HEK293 (cell line): ENCODE results near the gene ADAMTS9.

Experiments used
- CTCF ChIA-PET: fragments of 350-600 bp; formaldehyde crosslinking; extraction: SDS; loops from one replicate; lab custom pipeline; 2021; ENCODE audit warnings: antibody characterized with exemption; lab: Yijun Ruan, JAX
- POLR2A ChIA-PET: fragments of 300-600 bp; formaldehyde crosslinking; extraction: SDS; loops from one replicate; lab custom pipeline; 2020; ENCODE audit warnings: antibody characterized with exemption, inconsistent platforms; lab: Yijun Ruan, JAX
- H3K27ac ChIP-seq: fragments of 200-500 bp; sonication (Bioruptor generic); 2 replicates; pipeline ENCODE4 v1.5.1; 2014; ENCODE audit warnings: low read depth, low read length, control low read depth, inconsistent platforms; ENCODE audit errors: extremely low read depth
- H3K36me3 ChIP-seq, 2 experiments: fragments of 200-500 bp in 1 of 2; sonication (Bioruptor generic) in 1 of 2; 1 replicate in 1 of 2; 2 replicates in 1 of 2; pipeline ENCODE4 v1.5.1; 2014 to 2017; ENCODE audit warnings: inconsistent platforms in 2 of 2, low read length in 2 of 2; ENCODE audit not compliant: control insufficient read depth in 2 of 2, insufficient read depth in 1 of 2
- H3K4me1 ChIP-seq: fragments of 200-500 bp; sonication (Bioruptor generic); 2 replicates; pipeline ENCODE4 v1.5.1; 2014; ENCODE audit warnings: mild to moderate bottlenecking, low read length, inconsistent platforms; ENCODE audit not compliant: control insufficient read depth, insufficient read depth
- H3K4me3 ChIP-seq: 2 replicates; pipeline ENCODE4 v1.5.1; 2011; ENCODE audit warnings: low read depth, mild to moderate bottlenecking, control low read depth, low read length, moderate library complexity
- H3K9me3 ChIP-seq: fragments of 200-500 bp; sonication (Bioruptor generic); 2 replicates; pipeline ENCODE4 v1.5.1; 2014; ENCODE audit warnings: low read depth, low read length, inconsistent platforms; ENCODE audit not compliant: control insufficient read depth, insufficient read depth
- BCL11B ChIP-seq: fragments of 450-650 bp; formaldehyde crosslinking; IDR thresholded peaks from 2 replicates; pipeline ENCODE4 v1.5.1; 2016; ENCODE audit warnings: low read depth, missing biosample characterization, missing genetic modification characterization
- OSR2 ChIP-seq: fragments of 450-650 bp; formaldehyde crosslinking; IDR thresholded peaks from 2 replicates; pipeline ENCODE4 v1.5.1; 2016; ENCODE audit warnings: missing biosample characterization, missing genetic modification characterization
- OVOL3 ChIP-seq: fragments of 450-650 bp; formaldehyde crosslinking; IDR thresholded peaks from 2 replicates; pipeline ENCODE4 v1.5.1; 2016; ENCODE audit warnings: missing biosample characterization, missing genetic modification characterization
- PRDM1 ChIP-seq: fragments of 450-650 bp; formaldehyde crosslinking; IDR thresholded peaks from 2 replicates; pipeline ENCODE4; 2016; ENCODE audit warnings: missing biosample characterization, missing genetic modification characterization
- SP2 ChIP-seq: fragments of 450-650 bp; formaldehyde crosslinking; IDR thresholded peaks from 2 replicates; pipeline ENCODE4 v1.5.1; 2016; ENCODE audit warnings: missing biosample characterization, missing genetic modification characterization
- TCF7L2 ChIP-seq: IDR thresholded peaks from 2 replicates; pipeline ENCODE4 v1.6.1; 2011; ENCODE audit warnings: low read depth, mild to moderate bottlenecking, inconsistent platforms, low read length, moderate library complexity, borderline replicate concordance
- ZBTB20 ChIP-seq: fragments of 450-650 bp; formaldehyde crosslinking; IDR thresholded peaks from 2 replicates; pipeline ENCODE4 v1.5.1; 2016; ENCODE audit warnings: missing biosample characterization, missing genetic modification characterization
- ZNF132 ChIP-seq: fragments of 450-650 bp; formaldehyde crosslinking; IDR thresholded peaks from 2 replicates; pipeline ENCODE4 v1.5.1; 2017; ENCODE audit warnings: missing biosample characterization, missing genetic modification characterization, borderline replicate concordance
- ZNF174 ChIP-seq: fragments of 450-650 bp; formaldehyde crosslinking; IDR thresholded peaks from 2 replicates; pipeline ENCODE4 v1.5.0; 2017; ENCODE audit warnings: missing biosample characterization, mild to moderate bottlenecking, missing genetic modification characterization
- ZNF19 ChIP-seq: fragments of 450-650 bp; formaldehyde crosslinking; IDR thresholded peaks from 2 replicates; pipeline ENCODE4; 2016; ENCODE audit warnings: missing biosample characterization, missing genetic modification characterization, low read depth
- ZNF280D ChIP-seq: fragments of 450-650 bp; formaldehyde crosslinking; IDR thresholded peaks from 2 replicates; pipeline ENCODE4 v1.5.1; 2016; ENCODE audit warnings: missing biosample characterization, missing genetic modification characterization
- ZNF350 ChIP-seq: fragments of 450-650 bp; formaldehyde crosslinking; IDR thresholded peaks from 2 replicates; pipeline ENCODE4 v1.5.0; 2017; ENCODE audit warnings: missing biosample characterization, mild to moderate bottlenecking, missing genetic modification characterization
- ZNF366 ChIP-seq: fragments of 450-650 bp; formaldehyde crosslinking; conservative IDR thresholded peaks from 2 replicates; pipeline ENCODE4 v1.5.1; 2016; ENCODE audit warnings: missing biosample characterization, missing genetic modification characterization
- ZNF416 ChIP-seq: fragments of 450-650 bp; formaldehyde crosslinking; IDR thresholded peaks from 2 replicates; pipeline ENCODE4 v1.5.1; 2016; ENCODE audit warnings: missing biosample characterization, missing genetic modification characterization
- ZNF449 ChIP-seq: fragments of 450-650 bp; formaldehyde crosslinking; IDR thresholded peaks from 2 replicates; pipeline ENCODE4 v1.5.1; 2017; ENCODE audit warnings: missing biosample characterization, mild to moderate bottlenecking, missing genetic modification characterization, moderate library complexity
- ZNF521 ChIP-seq: fragments of 450-650 bp; formaldehyde crosslinking; IDR thresholded peaks from 2 replicates; pipeline ENCODE4 v1.5.1; 2017; ENCODE audit warnings: missing biosample characterization, mild to moderate bottlenecking, missing genetic modification characterization
- ZNF530 ChIP-seq: fragments of 450-650 bp; formaldehyde crosslinking; IDR thresholded peaks from 2 replicates; pipeline ENCODE4 v1.5.1; 2016; ENCODE audit warnings: low read depth, missing biosample characterization, missing genetic modification characterization

The ADAMTS9 gene

GRCh38 chr3:64625381-64625780, 62.4 kb downstream of the ADAMTS9 start:
- TF ChIP-seq OSR2 (tag by site-specific recombination) (no peak), ZNF521 (tag by site-specific recombination) (no peak), ZNF449 (no peak), ZNF280D (tag by site-specific recombination) (no peak), TCF7L2 (no peak), ZNF350 (tag by site-specific recombination) (no peak)
- H3K36me3 ChIP-seq, result no peaks in the 10 kb centered on the region
- ChIA-PET POLR2A (no interaction called here), CTCF (no interaction called here)
- no peak overlapping the region for H3K4me3 ChIP-seq
- H3K9me3 ChIP-seq, result no peaks in the 10 kb centered on the region
- no peak overlapping the region for H3K27ac ChIP-seq
- no peaks in the 10 kb centered on the region for H3K4me1 ChIP-seq

- POLR2A ChIA-PET, result no interaction called here
- no peaks in the 10 kb centered on the region for H3K9me3 ChIP-seq
- H3K4me3 ChIP-seq, result no peak overlapping the region
- no peak overlapping the region for H3K27ac ChIP-seq
- CTCF ChIA-PET, result no interaction called here
- H3K4me1 ChIP-seq, result no peaks in the 10 kb centered on the region
- TF ChIP-seq ZNF174 (tag by site-specific recombination) (no peak), ZNF132 (no peak), ZNF530 (tag by site-specific recombination) (no peak), SP2 (tag by site-specific recombination) (no peak), ZNF19 (tag by site-specific recombination) (no peak), BCL11B (no peak)
- H3K36me3 ChIP-seq, result no peaks in the 10 kb centered on the region
Observed at GRCh38 chr3:64623125-64623524, 64.7 kb downstream of the ADAMTS9 start.

GRCh38 chr3:64621726-64622395, 65.9 kb downstream of the ADAMTS9 start:
- POLR2A ChIA-PET, result no interaction called here
- TF ChIP-seq ZNF366 (tag by site-specific recombination) (no peak), ZBTB20 (tag by site-specific recombination) (no peak), OVOL3 (tag by site-specific recombination) (no peak), ZNF416 (tag by site-specific recombination) (no peak), PRDM1 (tag by site-specific recombination) (no peak)
- Histone ChIP-seq H3K4me1 (no peaks in the 10 kb centered on the region), H3K9me3 (no peaks in the 10 kb centered on the region), H3K27ac (no peak overlapping the region), H3K4me3 (no peak overlapping the region), H3K36me3 (no peaks in the 10 kb centered on the region)
- CTCF ChIA-PET, result no interaction called here
